Measurements from ENCODE around the gene KCNMA1.

The KCNMA1 gene

DNA sequence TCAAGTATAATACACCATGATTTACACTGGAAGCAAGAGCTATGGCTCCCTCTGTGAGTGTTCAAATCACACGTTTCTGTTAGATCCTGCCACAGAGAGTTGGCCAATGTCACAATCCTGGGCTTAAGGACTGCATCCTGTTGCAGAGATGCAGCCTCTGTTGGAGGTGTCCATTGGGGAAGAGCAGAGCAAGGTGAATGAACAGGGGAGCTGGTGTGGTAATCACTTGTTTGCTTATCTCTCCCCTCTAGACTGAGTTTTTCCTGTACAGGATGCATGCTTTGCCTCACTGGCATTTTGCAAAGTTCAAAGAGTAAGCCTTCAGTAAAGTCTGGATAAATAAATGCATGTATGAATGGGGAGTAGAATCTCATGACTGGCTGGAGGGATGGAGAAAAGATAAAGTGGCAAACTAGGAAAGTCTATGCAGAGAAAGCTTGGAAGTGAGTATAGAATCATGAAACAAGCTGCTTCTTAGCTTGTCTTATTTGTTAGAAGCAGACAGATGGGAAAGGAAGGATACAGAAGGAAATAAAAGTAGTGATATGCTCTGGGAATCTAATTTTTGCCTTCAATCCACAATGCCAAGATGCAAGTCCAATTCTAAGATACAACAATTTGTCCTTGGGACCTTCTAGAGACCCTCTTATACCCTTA is 605.9 kb downstream of the KCNMA1 start:
- no peak for DNase-seq

GRCh38 chr10:77030974-77031373 is 606.6 kb downstream of the KCNMA1 start:
- DNase-seq = no peak

GRCh38 chr10:77029777-77030717 is 607.6 kb downstream of the KCNMA1 start:
- DNase-seq = no peak

- no peak for DNase-seq
Measured at GRCh38 chr10:77028042-77028441, 609.6 kb downstream of the KCNMA1 start.

DNA sequence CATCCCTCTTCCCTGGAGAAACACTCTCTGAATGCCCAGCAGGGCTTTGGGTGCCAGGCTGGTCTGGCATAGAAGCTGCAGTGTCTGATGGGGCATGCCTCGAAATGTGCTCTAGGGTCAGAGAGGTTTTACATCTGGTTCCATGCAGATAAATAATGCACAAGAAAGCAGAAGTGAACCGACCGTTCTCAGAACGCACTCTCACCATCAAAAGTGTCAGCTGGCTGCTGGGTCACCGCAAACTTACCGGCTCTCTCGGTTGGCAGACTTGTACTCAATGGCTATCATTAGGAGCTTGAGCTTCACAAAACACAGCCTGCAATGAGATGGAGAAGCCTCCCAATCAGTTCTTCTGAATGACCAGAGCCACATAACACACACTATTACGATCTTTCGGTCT is 610.0 kb downstream of the KCNMA1 start:
- DNase-seq = no peak

DNA sequence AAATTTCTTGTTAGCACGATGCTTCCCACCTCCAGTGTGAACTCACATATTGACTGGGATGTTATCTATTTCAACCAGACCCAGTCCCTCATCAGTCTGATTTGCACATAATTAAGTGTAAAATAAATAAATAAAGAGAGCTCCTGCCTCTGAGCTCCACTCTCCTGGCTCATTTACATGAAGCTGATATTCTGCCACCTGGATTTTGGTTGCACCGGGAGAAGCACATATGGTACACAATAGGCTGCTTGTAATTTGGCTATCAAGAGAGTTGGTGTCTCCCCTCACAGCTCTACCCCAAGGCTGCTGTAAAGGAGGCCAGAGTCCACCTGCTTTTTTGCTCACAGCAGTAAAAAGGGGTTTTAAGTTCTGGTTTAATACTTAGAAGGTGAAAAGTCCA is 610.5 kb downstream of the KCNMA1 start:
- no peak for DNase-seq

GRCh38 chr10:77026148-77026547 is 611.5 kb downstream of the KCNMA1 start:
- no peak for DNase-seq

DNA sequence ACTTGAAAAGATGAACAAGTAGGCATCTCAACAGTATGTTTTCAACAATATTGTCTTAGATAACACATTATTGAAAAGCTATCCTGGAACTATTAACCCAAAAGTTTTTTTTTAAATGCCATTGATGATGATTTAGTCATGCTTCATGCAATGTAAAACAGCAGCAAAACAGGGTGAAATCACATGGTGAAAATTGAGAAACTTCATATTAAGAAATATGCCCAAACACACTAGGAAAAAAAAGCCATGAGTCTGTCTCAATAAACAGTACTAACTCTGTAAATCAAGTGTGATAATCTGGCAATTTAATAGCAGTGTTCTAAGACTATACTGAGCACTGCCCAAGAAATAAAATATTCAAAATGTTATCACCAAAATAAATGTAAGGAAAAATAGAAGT is 613.1 kb downstream of the KCNMA1 start:
- DNase-seq = no peak

DNA sequence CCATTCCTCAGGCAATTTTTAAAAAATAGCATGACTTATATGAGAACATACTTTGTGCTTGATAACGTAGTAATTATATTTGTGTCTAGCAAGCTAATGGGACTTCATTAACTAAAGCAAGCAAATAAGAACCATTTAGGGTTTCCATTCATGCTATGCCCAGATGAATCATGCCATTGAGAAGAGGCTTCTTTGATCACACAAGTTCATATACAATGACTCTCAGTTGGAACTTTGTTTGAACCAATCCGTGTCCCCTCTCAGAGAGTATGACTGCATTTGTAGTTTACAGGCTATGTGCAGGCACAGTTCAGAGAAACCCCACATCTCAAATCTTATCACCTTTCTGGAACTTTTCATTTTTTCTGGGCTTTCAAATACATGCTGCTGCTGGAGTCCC is 614.2 kb downstream of the KCNMA1 start:
- DNase-seq = no peak

DNA sequence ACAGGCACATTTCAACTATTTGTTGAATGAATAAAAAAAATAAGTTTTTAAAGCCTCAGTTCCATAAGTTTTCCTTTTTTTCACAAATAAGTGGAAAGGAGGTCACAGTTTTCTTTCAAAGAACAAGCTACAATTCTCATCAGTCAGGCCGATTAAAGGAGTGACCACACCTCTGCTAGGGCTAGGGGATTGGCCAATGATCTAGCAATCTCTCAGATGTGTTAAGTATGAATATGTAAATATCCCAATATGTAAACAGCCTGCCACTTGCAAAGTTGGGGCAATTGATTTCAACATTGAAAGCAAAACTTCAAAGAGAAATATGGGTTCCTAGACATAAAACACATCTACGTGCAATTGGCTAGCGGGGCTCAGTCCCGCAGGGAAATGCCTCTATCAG is 614.9 kb downstream of the KCNMA1 start:
- DNase-seq = no peak

DNA sequence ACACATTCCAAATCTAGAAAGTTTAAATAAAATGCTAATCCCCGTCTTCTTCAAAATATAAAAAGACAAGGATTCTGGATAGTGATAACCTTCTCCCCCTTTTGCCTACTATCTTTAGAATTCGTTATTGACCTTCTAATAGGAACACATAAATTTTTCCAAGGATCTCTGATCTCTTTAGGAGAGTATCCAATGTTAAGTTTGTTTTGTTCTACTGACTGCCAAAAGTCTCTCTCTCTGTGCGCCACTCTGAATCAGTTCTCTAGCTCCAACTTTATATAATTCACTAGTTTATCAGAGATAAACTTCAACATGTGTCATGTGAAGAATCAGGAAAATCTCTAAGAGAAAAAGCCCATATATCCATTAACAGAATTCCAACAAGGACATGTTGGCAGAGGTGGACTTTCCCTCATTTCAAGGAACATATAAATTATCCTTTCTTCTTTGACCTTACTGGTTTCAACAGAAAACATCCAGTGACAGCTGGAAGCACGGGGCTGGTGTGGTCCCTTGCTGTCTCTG is 615.6 kb downstream of the KCNMA1 start:
- no peak for DNase-seq

DNA sequence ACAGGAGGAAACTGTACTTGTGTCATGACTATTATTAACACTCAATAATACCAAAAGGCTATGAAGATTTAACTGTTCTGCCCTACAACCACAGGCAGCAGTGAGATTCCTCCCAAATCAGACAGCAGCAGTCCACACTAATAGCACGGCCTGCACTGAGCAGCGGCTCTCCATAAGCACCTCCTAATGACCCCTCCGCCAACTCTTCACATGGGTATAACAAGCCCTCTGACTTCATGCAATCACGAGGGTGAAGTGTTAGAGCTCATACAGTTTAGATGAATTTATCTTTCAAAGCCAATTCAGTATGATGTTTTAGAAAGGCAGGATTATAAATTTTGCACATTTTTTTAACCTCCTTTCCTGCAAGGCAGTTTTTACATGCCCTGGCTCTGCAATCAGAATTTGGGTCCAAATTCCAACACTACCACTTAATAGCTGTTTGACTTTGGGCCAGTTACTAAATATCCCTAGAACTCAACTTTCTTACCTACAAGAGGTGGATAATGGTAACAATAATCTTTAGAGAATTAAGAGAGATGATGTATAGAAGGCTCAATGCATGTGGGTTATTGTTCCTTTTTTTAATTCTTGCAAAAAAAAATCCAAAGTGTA is 617.1 kb downstream of the KCNMA1 start:
- no peak for DNase-seq

DNA sequence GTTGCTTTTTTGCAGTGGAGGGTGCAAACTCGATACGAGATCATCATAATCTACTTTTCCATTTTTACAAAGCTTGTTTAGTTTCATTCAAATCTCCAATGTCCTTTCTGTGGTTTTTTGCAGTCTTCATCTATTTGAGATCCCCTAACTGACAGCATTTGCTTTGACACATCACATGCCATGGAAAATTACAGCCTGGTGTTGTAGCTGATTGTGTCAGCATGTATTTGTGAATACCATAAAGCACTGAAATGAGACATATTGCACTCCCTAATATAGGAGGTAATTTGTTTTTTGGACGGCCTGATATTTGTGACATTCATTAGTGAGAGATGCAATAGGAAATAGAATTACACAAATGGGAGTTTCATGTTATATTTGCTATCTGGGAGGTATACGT is 620.8 kb downstream of the KCNMA1 start:
- DNase-seq = no peak

DNA sequence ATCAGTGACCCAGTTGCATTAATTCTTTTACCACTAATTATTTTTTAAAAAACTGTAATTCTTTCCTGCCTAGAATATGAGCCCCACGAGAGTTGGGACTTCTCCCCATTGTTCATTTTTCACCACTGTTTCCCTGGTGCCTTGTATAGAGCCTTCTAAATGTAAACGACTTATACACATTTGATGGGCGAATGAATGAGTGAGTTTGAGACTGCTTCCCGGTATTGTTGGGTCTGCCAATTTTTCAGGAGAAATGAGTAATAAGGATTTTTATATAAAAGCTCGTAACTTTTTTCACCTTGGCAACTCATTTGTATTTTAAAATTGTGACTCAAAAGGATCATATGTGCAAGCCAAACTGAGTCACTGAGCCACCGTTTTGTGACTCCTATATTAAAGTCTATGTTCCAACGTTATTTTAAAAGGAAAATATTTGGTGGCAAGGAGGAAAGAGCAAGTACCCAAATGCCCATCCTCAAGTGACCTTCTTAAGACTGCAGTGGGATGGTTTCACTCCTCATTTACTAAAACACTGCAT is 621.3 kb downstream of the KCNMA1 start:
- DNase-seq = no peak

DNA sequence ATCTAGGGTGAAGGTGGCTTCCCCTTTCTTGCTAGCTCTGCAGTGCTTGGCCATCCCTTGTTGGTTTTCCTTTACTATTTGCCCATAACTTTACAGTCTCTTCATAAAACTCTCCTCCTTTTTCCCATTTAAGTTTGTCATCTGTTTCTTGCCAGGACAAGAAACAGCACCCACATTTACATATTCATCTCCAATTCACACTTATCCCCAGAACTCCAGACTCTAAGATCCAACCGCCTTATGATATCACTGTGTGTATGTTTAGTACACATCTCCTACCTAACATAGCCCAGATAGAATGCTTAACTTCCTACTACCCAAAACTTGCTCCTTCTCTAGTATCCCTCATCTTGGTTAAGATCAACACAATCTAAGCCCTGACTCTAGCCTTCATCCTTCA is 622.2 kb downstream of the KCNMA1 start:
- DNase-seq = no peak

DNA sequence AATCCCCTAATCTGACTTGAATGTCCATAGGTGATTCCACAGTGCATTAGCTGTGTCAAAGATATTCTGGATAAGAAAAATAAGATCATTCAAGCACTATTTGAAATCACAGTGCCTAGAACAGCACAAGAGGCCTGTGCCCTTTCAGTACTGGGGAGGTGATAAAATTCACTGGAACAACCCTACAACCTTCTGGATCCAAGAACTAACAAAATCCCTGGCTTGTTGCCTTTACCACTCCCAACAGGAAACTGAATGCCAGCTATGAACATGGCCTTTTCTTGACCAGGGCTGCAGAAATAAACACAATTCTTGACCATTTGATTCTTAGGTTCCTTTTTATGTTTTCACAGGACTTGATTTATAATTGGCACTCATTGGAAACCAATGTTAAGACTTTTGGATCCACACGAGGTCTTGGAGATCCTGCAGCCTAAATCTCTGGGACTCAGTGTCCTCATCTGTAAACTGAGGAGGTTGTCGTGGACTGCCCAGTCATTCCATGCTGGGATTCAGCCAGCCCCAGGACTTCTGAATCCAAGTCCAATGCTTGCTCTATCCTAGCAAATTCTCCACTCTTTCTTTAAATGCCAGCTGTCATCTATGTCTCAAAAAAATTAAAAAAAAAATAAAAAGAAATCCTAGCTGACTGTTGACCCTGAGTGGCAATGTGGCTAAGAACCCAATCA is 624.7 kb downstream of the KCNMA1 start:
- no peak for DNase-seq

DNA sequence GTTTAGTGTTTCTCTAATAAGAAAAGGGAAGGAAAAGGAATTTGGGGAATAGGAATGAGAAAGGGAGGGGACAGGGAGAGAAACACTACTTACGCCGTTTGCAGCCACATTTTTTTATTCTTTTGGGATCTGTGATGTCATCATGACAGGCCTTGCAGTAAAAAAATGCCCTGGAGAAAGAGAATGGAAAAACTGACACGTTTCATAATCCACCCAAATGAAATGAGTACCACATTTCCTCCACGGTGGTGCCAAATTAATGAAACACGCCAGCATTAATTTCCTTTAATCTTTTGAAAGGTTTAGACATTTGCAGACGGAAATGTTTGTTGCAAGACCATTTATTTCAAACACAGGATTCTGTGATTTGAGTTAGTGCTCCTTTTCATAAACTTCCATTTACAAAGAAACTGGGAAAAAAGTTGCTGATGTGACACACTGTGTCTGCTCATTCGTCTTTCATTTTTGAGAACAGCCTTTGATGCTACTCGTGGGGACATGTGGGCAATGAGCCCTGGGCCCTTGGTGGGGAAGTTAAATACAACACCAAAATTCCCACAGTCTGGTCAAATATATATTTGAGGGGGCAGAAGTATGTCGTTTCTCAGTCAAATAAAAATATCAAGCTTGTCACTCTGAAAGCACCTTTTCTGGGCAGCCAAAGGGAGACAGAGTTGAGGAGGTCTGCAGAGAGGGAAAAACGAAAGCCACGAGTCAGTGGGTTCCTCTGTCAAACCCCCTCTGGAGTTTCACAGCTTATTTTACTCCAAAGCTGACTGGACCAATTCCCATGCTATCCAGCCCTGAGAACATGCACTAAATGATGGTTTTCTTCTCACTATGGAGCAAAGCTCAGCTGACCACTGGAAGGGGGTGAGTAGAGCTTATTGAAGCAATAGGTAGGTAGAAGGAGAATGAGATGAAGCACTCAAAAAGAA is 625.5 kb downstream of the KCNMA1 start:
- DNase-seq = peak; percentile 90

GRCh38 chr10:77010430-77010829 is 627.2 kb downstream of the KCNMA1 start:
- DNase-seq = no peak

DNA sequence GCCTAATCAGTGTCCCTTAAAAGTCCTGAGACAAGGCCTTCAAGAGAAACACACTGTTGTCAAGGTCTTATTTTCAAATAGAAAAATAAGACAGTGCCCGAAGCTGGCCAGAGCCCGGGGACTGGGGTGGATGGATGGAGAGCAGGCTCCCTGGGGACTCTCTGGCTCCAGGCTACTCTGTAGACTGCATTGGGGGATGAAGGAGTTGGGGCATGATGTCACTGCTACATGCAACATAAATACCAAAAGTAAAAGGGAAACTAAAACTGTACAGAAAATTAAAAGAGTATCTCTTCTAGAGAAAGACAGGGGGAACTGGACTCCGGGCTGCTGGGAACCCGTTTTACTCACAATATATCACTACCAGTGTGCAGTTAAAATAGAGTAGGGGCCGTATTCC is 629.8 kb downstream of the KCNMA1 start:
- DNase-seq = peak; percentile 42

DNA sequence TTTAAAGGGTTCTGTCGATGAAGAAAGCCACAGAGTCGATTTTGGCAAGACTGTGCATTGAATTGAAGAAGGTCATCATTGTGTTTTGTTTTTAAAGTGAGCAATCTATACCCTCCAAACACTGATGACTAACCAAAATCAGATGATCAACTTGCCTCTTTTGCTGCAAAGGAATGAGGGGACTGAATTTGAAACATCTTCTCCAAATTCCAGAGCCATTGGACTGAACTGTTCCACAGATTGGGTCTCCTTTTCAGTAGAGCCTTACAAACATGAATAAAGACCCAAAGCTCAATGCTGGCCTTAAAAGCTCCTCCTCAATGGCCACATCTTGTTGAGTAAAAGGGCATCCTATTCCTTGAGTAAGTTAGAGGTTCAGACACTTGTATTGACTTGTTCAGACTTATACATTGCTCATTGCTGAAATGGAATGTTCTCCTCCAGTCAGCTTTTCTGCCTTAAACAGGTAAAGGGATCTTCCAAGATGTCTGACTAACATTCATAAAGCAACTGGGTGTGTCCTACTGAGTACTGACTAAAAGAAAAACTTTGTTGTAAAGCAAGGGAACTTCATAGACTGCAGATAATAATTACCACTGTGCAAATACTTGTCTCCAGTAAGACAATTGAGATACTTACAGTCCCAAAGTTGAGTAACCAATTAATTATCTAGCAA is 630.6 kb downstream of the KCNMA1 start:
- peak; percentile 52 for DNase-seq

- DNase-seq = no peak
Measured at GRCh38 chr10:77005871-77006270, 631.7 kb downstream of the KCNMA1 start.
